ENCODE results near the gene CSNK2A2.

Gene CSNK2A2

GRCh38 chr16:58158725-58159124 lies 39.2 kb downstream of the CSNK2A2 start:
- no CpG with 5 or more reads among the region's 3 CpGs for WGBS, 2 donors (ENCODE audit: extremely low coverage in 2 of 2, insufficient read length in 2 of 2, insufficient replicate concordance in 1 of 2)
- Histone ChIP-seq H3K23ac (ENCODE audit: low read depth, low read length, poor library complexity) (no peak overlapping the region), H3K4me1 (ENCODE audit: control insufficient read depth in 2 of 2, insufficient read depth in 1 of 2, low read depth in 1 of 2, low read length in 2 of 2) (no peaks in the 10 kb centered on the region), H4K91ac (ENCODE audit: low read depth, low read length, poor library complexity) (no peak overlapping the region), H2BK12ac (ENCODE audit: low read length) (no peak overlapping the region), H3K18ac (ENCODE audit: low read length) (no peak overlapping the region), H3K9ac (ENCODE audit: low read depth, low read length, poor library complexity) (no peak overlapping the region), H3K27ac (replicated peaks; ENCODE audit: low read length) (no peak overlapping the region), H3K36me3 (replicated peaks in 1 of 2; ENCODE audit: control insufficient read depth in 2 of 2, insufficient read depth in 2 of 2, low read length in 2 of 2) (peaks cover 20 to 70% of the 10 kb centered on the region in 2 donors), H3K14ac (ENCODE audit: low read length) (no peak overlapping the region), H2AK5ac (ENCODE audit: low read depth, low read length) (no peak overlapping the region), H3K79me1 (ENCODE audit: low read depth, low read length) (no peaks in the 10 kb centered on the region), H2BK5ac (ENCODE audit: low read length) (no peak overlapping the region), H4K8ac (ENCODE audit: low read depth, low read length) (no peak overlapping the region), H3K4me2 (ENCODE audit: insufficient read depth, low read length, poor library complexity, severe bottlenecking) (no peak overlapping the region), H3K27me3 (ENCODE audit: control insufficient read depth in 3 of 3, insufficient read depth in 3 of 3, low read depth in 1 of 3, low read length in 3 of 3) (no peaks in the 10 kb centered on the region), H3K9me3 (replicated peaks in 1 of 2; ENCODE audit: control insufficient read depth in 2 of 2, insufficient read depth in 1 of 2, low read depth in 1 of 2, low read length in 2 of 2) (no peaks in the 10 kb centered on the region), H3K4me3 (ENCODE audit: low read length in 2 of 2) (no peak overlapping the region), H2AFZ (ENCODE audit: low read length) (no peak overlapping the region), H2BK120ac (ENCODE audit: low read depth, low read length) (no peak overlapping the region), H2BK15ac (ENCODE audit: low read length) (no peak overlapping the region), H3K4ac (ENCODE audit: low read length) (no peak overlapping the region)
- no peak for DNase-seq (ENCODE audit: low spot score)

GRCh38 chr16:58157951-58158540 lies 39.9 kb downstream of the CSNK2A2 start:
- no peak overlapping the region for H2AK5ac ChIP-seq (ENCODE audit: low read depth, low read length)
- no CpG with 5 or more reads among the region's 29 CpGs for WGBS, 2 donors (ENCODE audit: extremely low coverage in 2 of 2, insufficient read length in 2 of 2, insufficient replicate concordance in 1 of 2)
- H3K4me3 ChIP-seq (ENCODE audit: low read length in 2 of 2), result no peak overlapping the region

GRCh38 chr16:58157239-58157638 lies 40.7 kb downstream of the CSNK2A2 start:
- H3K4me1 ChIP-seq (ENCODE audit: control insufficient read depth in 2 of 2, insufficient read depth in 1 of 2, low read depth in 1 of 2, low read length in 2 of 2), result no peaks in the 10 kb centered on the region
- H3K27ac ChIP-seq (replicated peaks; ENCODE audit: low read length), result no peak overlapping the region
- no peak overlapping the region for H4K8ac ChIP-seq (ENCODE audit: low read depth, low read length)
- H2BK120ac ChIP-seq (ENCODE audit: low read depth, low read length), result no peak overlapping the region
- no peak overlapping the region for H3K4ac ChIP-seq (ENCODE audit: low read length)
- H3K4me2 ChIP-seq (ENCODE audit: insufficient read depth, low read length, poor library complexity, severe bottlenecking), result no peak overlapping the region
- no peak overlapping the region for H4K91ac ChIP-seq (ENCODE audit: low read depth, low read length, poor library complexity)
- H3K4me3 ChIP-seq (ENCODE audit: low read length in 2 of 2), result no peak overlapping the region
- H3K18ac ChIP-seq (ENCODE audit: low read length), result no peak overlapping the region
- DNase-seq (ENCODE audit: low spot score), result no peak
- H2AFZ ChIP-seq (ENCODE audit: low read length), result no peak overlapping the region
- H2BK5ac ChIP-seq (ENCODE audit: low read length), result no peak overlapping the region
- no peaks in the 10 kb centered on the region for H3K79me1 ChIP-seq (ENCODE audit: low read depth, low read length)
- H2BK12ac ChIP-seq (ENCODE audit: low read length), result peak overlapping the region; percentile 53
- peaks cover 10 to 55% of the 10 kb centered on the region in 2 donors for H3K36me3 ChIP-seq (replicated peaks in 1 of 2; ENCODE audit: control insufficient read depth in 2 of 2, insufficient read depth in 2 of 2, low read length in 2 of 2)
- no peak overlapping the region for H3K23ac ChIP-seq (ENCODE audit: low read depth, low read length, poor library complexity)
- H2BK15ac ChIP-seq (ENCODE audit: low read length), result no peak overlapping the region
- no peak overlapping the region for H3K14ac ChIP-seq (ENCODE audit: low read length)
- H3K27me3 ChIP-seq (ENCODE audit: control insufficient read depth in 3 of 3, insufficient read depth in 3 of 3, low read depth in 1 of 3, low read length in 3 of 3), result no peaks in the 10 kb centered on the region
- no CpG with 5 or more reads among the region's 2 CpGs for WGBS, 2 donors (ENCODE audit: extremely low coverage in 2 of 2, insufficient read length in 2 of 2, insufficient replicate concordance in 1 of 2)
- H3K9me3 ChIP-seq (replicated peaks in 1 of 2; ENCODE audit: control insufficient read depth in 2 of 2, insufficient read depth in 1 of 2, low read depth in 1 of 2, low read length in 2 of 2), result no peaks in the 10 kb centered on the region
- no peak overlapping the region for H2AK5ac ChIP-seq (ENCODE audit: low read depth, low read length)
- H3K9ac ChIP-seq (ENCODE audit: low read depth, low read length, poor library complexity), result no peak overlapping the region

More at GRCh38 chr16:58157951-58158540, 39.9 kb downstream of the CSNK2A2 start:
- H2BK120ac ChIP-seq (ENCODE audit: low read depth, low read length), result no peak overlapping the region
- no peak overlapping the region for H3K14ac ChIP-seq (ENCODE audit: low read length)
- no peak overlapping the region for H3K27ac ChIP-seq (replicated peaks; ENCODE audit: low read length)
- H3K4me2 ChIP-seq (ENCODE audit: insufficient read depth, low read length, poor library complexity, severe bottlenecking), result no peak overlapping the region
- H3K23ac ChIP-seq (ENCODE audit: low read depth, low read length, poor library complexity), result no peak overlapping the region
- no peak overlapping the region for H2AFZ ChIP-seq (ENCODE audit: low read length)
- H2BK5ac ChIP-seq (ENCODE audit: low read length), result no peak overlapping the region
- peaks cover 14 to 63% of the 10 kb centered on the region in 2 donors for H3K36me3 ChIP-seq (replicated peaks in 1 of 2; ENCODE audit: control insufficient read depth in 2 of 2, insufficient read depth in 2 of 2, low read length in 2 of 2)
- H2BK15ac ChIP-seq (ENCODE audit: low read length), result no peak overlapping the region
- H3K9ac ChIP-seq (ENCODE audit: low read depth, low read length, poor library complexity), result no peak overlapping the region
- H3K79me1 ChIP-seq (ENCODE audit: low read depth, low read length), result no peaks in the 10 kb centered on the region
- no peak for DNase-seq (ENCODE audit: low spot score)
- no peaks in the 10 kb centered on the region for H3K9me3 ChIP-seq (replicated peaks in 1 of 2; ENCODE audit: control insufficient read depth in 2 of 2, insufficient read depth in 1 of 2, low read depth in 1 of 2, low read length in 2 of 2)
- H2BK12ac ChIP-seq (ENCODE audit: low read length), result no peak overlapping the region
- no peak overlapping the region for H3K4ac ChIP-seq (ENCODE audit: low read length)
- no peak overlapping the region for H4K8ac ChIP-seq (ENCODE audit: low read depth, low read length)
- no peak overlapping the region for H4K91ac ChIP-seq (ENCODE audit: low read depth, low read length, poor library complexity)
- H3K4me1 ChIP-seq (ENCODE audit: control insufficient read depth in 2 of 2, insufficient read depth in 1 of 2, low read depth in 1 of 2, low read length in 2 of 2), result no peaks in the 10 kb centered on the region
- H3K27me3 ChIP-seq (ENCODE audit: control insufficient read depth in 3 of 3, insufficient read depth in 3 of 3, low read depth in 1 of 3, low read length in 3 of 3), result no peaks in the 10 kb centered on the region
- no peak overlapping the region for H3K18ac ChIP-seq (ENCODE audit: low read length)

GRCh38 chr16:58155839-58156238 lies 42.1 kb downstream of the CSNK2A2 start:
- H3K9ac ChIP-seq (ENCODE audit: low read depth, low read length, poor library complexity), result no peak overlapping the region
- H2AFZ ChIP-seq (ENCODE audit: low read length), result no peak overlapping the region
- no peak overlapping the region for H2BK5ac ChIP-seq (ENCODE audit: low read length)
- H3K9me3 ChIP-seq (replicated peaks in 1 of 2; ENCODE audit: control insufficient read depth in 2 of 2, insufficient read depth in 1 of 2, low read depth in 1 of 2, low read length in 2 of 2), result no peaks in the 10 kb centered on the region
- H3K27me3 ChIP-seq (ENCODE audit: control insufficient read depth in 3 of 3, insufficient read depth in 3 of 3, low read depth in 1 of 3, low read length in 3 of 3), result no peaks in the 10 kb centered on the region
- H3K27ac ChIP-seq (replicated peaks; ENCODE audit: low read length), result no peak overlapping the region
- no peaks in the 10 kb centered on the region for H3K4me1 ChIP-seq (ENCODE audit: control insufficient read depth in 2 of 2, insufficient read depth in 1 of 2, low read depth in 1 of 2, low read length in 2 of 2)
- no peak overlapping the region for H2AK5ac ChIP-seq (ENCODE audit: low read depth, low read length)
- H2BK15ac ChIP-seq (ENCODE audit: low read length), result no peak overlapping the region
- no peaks in the 10 kb centered on the region for H3K79me1 ChIP-seq (ENCODE audit: low read depth, low read length)
- DNase-seq (ENCODE audit: low spot score), result no peak
- H3K4ac ChIP-seq (ENCODE audit: low read length), result no peak overlapping the region
- H3K18ac ChIP-seq (ENCODE audit: low read length), result no peak overlapping the region
- no peak overlapping the region for H2BK120ac ChIP-seq (ENCODE audit: low read depth, low read length)
- no peak overlapping the region for H3K4me2 ChIP-seq (ENCODE audit: insufficient read depth, low read length, poor library complexity, severe bottlenecking)
- WGBS, 2 donors (ENCODE audit: extremely low coverage in 2 of 2, insufficient read length in 2 of 2, insufficient replicate concordance in 1 of 2), result no CpG with 5 or more reads among the region's 2 CpGs
- H2BK12ac ChIP-seq (ENCODE audit: low read length), result no peak overlapping the region
- H3K14ac ChIP-seq (ENCODE audit: low read length), result no peak overlapping the region
- peaks cover 2 to 41% of the 10 kb centered on the region in 2 donors for H3K36me3 ChIP-seq (replicated peaks in 1 of 2; ENCODE audit: control insufficient read depth in 2 of 2, insufficient read depth in 2 of 2, low read length in 2 of 2)
- H4K91ac ChIP-seq (ENCODE audit: low read depth, low read length, poor library complexity), result no peak overlapping the region
- H4K8ac ChIP-seq (ENCODE audit: low read depth, low read length), result no peak overlapping the region
- no peak overlapping the region for H3K4me3 ChIP-seq (ENCODE audit: low read length in 2 of 2)
- no peak overlapping the region for H3K23ac ChIP-seq (ENCODE audit: low read depth, low read length, poor library complexity)
